K562 (cell line): Measurements from ENCODE around the gene DCTD.

Source experiments
- CBX1 ChIP-seq: sonication (generic); IDR thresholded peaks from 2 replicates; pipeline ENCODE4 v1.6.1; 2016; ENCODE audit warnings: antibody characterized with exemption, low read depth, mild to moderate bottlenecking
- EP300 ChIP-seq: IDR thresholded peaks from 2 replicates; pipeline ENCODE4 v1.6.1; 2012; ENCODE audit warnings: low read length, improper control_type of control experiment
- GABPA ChIP-seq: fragments of 200-800 bp; sonication (Bioruptor generic); conservative IDR thresholded peaks from 2 replicates; pipeline ENCODE4 v1.6.1; 2016; ENCODE audit warnings: low read depth, missing genetic modification characterization, missing compliant biosample characterization
- RBM14 ChIP-seq: fragments of 200-400 bp; formaldehyde crosslinking; IDR thresholded peaks from 2 replicates; pipeline ENCODE4 v1.6.1; 2018; ENCODE audit warnings: low read depth, mild to moderate bottlenecking, low read length, moderate library complexity, borderline replicate concordance; ENCODE audit not compliant: insufficient read depth
- SIN3A ChIP-seq, 2 experiments: fragments of 150-350 bp in 1 of 2; IDR thresholded peaks; 2 replicates each; pipeline ENCODE4 v1.6.1; 2011 to 2016; ENCODE audit warnings: borderline replicate concordance in 2 of 2, low read depth in 2 of 2, low read length in 2 of 2, mild to moderate bottlenecking in 2 of 2, moderate library complexity in 2 of 2; ENCODE audit not compliant: control insufficient read depth in 1 of 2
- SIX5 ChIP-seq, 2 experiments: IDR thresholded peaks; 2 replicates each; pipeline ENCODE4 v1.6.1; 2011; ENCODE audit warnings: low read length in 2 of 2, borderline replicate concordance in 1 of 2, low read depth in 1 of 2, mild to moderate bottlenecking in 1 of 2, moderate library complexity in 1 of 2; ENCODE audit not compliant: insufficient read depth in 1 of 2
- ZBTB8A ChIP-seq: fragments of 450-650 bp; IDR thresholded peaks from 2 replicates; pipeline ENCODE4 v1.6.1; 2018; ENCODE audit warnings: mild to moderate bottlenecking, moderate library complexity; ENCODE audit not compliant: partially characterized antibody
- ZNF140 ChIP-seq: fragments of 250-450 bp; sonication (Bioruptor Pico); IDR thresholded peaks from 2 replicates; pipeline ENCODE4 v1.8.0; 2021; ENCODE audit warnings: moderate library complexity, mild to moderate bottlenecking, inconsistent platforms
- TF ChIP-seq, protein P1 (sequence below), 3 experiments: IDR thresholded peaks in 2 of 3; conservative IDR thresholded peaks in 1 of 3; 2 replicates each; pipeline ENCODE4 v1.5.1; 2011 to 2012; ENCODE audit warnings: low read length in 3 of 3, mild to moderate bottlenecking in 3 of 3, control low read depth in 2 of 3, improper control_type of control experiment in 1 of 3, inconsistent platforms in 1 of 3, low read depth in 1 of 3, mixed read lengths in 1 of 3, moderate library complexity in 1 of 3; ENCODE audit not compliant: insufficient read depth in 2 of 3

GRCh38 chr4:182880387-182881356, 36.5 kb downstream of the DCTD start:
- TF ChIP-seq RBM14: no peak
- no peak for TF ChIP-seq GABPA (tag)
- TF ChIP-seq CBX1: no peak
- no peak for TF ChIP-seq SIX5 (IDR thresholded peaks at IDR 0.05; ENCODE audit: borderline replicate concordance in 1 of 2, insufficient read depth in 1 of 2, low read depth in 1 of 2, low read length in 2 of 2)
- TF ChIP-seq, protein P1, sequence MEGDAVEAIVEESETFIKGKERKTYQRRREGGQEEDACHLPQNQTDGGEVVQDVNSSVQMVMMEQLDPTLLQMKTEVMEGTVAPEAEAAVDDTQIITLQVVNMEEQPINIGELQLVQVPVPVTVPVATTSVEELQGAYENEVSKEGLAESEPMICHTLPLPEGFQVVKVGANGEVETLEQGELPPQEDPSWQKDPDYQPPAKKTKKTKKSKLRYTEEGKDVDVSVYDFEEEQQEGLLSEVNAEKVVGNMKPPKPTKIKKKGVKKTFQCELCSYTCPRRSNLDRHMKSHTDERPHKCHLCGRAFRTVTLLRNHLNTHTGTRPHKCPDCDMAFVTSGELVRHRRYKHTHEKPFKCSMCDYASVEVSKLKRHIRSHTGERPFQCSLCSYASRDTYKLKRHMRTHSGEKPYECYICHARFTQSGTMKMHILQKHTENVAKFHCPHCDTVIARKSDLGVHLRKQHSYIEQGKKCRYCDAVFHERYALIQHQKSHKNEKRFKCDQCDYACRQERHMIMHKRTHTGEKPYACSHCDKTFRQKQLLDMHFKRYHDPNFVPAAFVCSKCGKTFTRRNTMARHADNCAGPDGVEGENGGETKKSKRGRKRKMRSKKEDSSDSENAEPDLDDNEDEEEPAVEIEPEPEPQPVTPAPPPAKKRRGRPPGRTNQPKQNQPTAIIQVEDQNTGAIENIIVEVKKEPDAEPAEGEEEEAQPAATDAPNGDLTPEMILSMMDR (IDR thresholded peaks at IDR 0.05 in 2 of 3, conservative IDR thresholded peaks at IDR 0.05 in 1 of 3; ENCODE audit: insufficient read depth in 2 of 3, low read depth in 1 of 3, low read length in 3 of 3): no peak
- TF ChIP-seq ZBTB8A: no peak
- TF ChIP-seq SIN3A (IDR thresholded peaks at IDR 0.05; ENCODE audit: borderline replicate concordance in 2 of 2, control insufficient read depth in 1 of 2, low read depth in 2 of 2, low read length in 2 of 2): no peak
- TF ChIP-seq ZNF140 (CRISPR knock-in tag): no peak
- no peak for TF ChIP-seq EP300
